ENCODE results near the gene GID4. TPM values are rescaled to one million over a fixed set of nuclear protein-coding genes. Genes with fewer than 3 reads are reported as not detected.
"Not testable (repeated sequence)": the region's sequence is repeated elsewhere in the genome, so short reads cannot be mapped to it uniquely, and the experiment has no call there.

Gene GID4
- total RNA-seq (2014; rRNA removed; shearing (Covaris generic)): 4.1 and 6.0 TPM in 2 replicates

DNA sequence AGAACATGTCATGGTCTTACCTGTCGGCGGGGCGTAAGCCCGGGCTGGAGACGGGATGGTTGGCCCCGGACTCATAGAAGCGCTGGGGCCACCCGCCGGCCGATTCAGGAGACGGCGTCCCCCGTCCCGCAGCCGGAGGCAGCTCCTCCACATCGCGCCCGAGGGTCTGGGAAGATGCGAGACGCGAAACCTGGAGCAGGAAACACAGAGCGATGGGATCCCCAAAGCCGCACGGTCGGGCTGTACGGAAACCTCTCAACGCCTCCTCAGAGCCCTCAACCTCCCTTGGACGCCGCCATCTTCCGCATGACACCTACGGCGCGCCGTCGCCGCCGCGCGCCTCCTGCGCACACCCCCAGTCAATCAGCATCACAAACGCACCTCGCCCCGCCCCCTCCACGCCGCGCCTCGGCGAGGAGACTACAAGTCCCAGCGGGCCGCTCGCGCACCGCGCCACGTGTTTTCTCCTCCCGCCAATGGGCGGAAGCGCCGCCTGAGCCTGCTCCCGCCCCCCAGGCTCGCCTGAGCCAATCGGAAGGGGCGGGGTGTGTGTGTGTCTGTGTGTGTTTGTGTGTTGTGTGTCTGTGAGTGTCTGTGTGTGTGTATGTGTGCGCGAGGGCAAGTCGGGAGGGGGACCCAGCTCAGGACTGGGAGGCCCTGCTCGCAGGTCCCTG, at the start of gene GID4, which contains the start of gene ATPAF2:
Gene GID4 (plus strand): TSS at position 548 of the 674 bp plus-strand sequence. CDS start 57 bp downstream, at position 605.
Gene ATPAF2 (minus strand): TSS at position 308 of the 674 bp plus-strand sequence. CDS start 155 bp downstream, at position 153.
- peak; percentile 97 for DNase-seq (ENCODE audit: low spot score)

DNA sequence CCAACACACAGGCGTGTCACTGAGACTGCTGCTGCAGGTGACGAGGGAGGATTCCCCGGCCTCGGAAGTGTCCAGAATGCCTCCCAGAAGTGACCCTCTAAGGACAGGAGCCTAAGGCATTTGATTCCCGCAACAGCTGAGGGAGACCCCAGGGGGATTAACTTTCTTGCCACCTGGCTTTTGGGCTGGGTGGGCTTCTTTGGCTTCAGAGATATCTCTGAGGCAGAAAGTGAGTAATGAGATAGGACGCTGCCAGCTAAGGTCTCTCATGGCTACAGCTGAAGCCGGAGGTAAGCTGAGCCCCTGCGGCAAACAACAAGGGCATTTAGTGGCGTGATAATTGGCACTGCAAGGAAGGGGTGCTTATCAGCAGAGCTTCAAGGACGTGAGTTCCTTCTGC, 49.6 kb upstream of the GID4 start:
- no peak for DNase-seq (ENCODE audit: low spot score)

DNA sequence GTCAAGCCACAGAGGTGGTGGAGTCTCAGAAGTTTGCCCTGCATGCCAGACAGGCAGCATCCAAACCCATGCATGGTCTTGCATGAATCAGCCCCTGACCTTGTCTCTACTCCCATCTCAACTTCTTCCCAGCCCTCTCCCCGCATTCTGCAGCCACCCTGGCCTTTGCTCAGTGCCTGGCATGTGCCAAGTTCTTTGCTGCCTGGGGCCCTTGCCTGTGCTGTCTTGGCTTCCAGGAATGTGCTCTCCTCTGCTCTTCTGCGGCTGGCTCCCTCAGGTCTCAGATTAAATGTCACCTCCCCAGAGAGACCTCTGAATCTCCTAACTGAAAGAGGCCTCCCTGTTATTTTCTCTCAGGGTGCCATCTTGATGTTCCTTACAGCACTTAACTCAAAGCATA, 48.9 kb upstream of the GID4 start:
- no peak for DNase-seq (ENCODE audit: low spot score)

DNA sequence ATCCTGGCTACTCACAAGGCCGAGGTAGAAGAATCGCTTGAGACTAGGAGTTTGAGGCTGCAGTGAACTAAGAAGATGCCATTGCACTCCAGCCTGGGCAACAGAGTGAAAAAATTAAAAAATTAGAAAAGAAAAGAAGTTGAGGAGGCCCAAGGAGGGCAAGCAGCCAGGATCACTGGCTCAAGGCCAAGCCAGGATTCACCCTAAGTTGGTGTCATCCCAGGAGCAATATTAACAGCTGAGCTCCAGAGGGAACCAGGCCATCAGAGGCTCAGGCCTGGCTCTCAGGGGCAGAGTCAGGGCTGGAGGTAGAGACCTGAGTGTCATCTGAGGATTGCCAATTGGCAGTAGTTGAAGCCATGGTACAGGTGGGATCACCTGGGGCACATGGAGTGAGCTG, 45.8 kb upstream of the GID4 start:
- no peak for DNase-seq (ENCODE audit: low spot score)

DNA sequence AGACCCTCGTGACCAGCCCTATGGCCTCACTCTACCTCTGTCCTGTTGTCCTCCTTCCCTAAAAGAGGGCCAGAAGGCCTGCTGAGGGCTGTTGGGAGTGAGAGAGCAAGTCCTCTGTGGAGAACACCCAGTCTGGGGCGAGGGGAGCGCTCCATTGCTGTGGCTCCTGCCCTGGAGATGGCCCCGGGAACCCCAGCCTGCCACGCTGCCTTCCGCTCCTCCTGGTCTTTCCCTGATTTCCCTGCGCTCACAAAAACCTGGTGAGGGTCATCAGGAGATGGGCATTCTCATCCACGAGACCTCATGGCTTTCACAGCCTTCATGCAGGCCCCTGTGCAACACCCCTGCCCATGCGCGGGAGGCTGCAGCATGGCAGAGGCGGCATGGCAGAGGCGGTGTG, 45.4 kb upstream of the GID4 start:
- no peak for DNase-seq (ENCODE audit: low spot score)

DNA sequence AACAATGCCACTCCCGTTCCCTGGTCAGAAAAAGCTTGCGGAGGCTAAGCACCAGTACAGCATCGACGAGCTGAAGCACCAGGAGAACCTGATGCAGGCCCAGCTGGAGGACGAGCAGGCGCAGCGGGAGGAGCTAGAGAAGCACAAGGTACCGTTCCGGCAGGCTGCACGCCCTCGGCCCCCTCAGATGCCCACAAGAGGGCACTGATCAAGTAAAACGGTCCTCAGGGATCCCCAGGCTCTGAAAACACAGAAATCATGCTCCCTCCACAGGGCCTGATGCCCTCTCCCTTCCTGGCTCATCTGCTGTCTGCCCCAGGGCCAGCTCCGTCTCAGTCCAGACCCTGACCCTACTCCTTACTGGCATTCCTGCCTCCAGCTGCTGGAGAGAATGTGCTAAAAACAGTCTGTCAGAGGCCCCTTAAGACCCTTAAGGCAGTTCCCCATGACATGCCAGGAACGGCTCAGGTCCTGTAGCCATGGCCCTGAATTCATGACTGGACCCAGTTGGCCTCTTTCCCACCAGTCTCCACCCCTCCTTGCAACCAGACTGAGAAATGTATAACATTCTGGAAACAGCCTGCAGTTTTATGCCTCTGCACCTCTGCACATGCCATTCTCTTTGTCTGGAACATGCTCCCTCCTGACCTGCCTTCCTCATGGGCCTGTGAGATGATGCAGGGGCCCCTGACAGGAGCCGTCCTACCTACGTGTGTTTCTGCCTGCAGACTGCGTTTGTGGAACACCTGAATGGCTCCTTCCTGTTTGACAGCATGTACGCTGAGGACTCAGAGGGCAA, 44.7 kb upstream of the GID4 start:
- DNase-seq (ENCODE audit: low spot score): no peak

DNA sequence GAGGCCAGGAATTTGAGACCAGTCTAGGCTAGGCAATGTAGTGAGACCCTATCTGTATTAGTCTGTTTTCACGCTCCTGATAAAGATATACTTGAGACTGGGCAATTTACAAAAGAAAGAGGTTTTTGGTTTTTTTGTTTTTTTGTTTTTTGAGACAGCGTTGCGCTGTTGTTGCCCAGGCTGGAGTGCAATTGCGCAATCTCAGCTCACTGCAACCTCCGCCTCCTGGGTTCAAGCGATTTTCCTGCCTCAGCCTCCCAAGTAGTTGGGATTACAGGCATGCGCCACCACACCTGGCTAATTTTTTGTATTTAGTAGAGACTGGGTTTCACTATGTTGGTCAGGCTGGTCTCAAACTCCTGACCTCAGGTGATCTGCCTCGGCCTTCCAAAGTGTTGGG, 43.3 kb upstream of the GID4 start:
- not testable (repeated sequence) for DNase-seq (ENCODE audit: low spot score)

DNA sequence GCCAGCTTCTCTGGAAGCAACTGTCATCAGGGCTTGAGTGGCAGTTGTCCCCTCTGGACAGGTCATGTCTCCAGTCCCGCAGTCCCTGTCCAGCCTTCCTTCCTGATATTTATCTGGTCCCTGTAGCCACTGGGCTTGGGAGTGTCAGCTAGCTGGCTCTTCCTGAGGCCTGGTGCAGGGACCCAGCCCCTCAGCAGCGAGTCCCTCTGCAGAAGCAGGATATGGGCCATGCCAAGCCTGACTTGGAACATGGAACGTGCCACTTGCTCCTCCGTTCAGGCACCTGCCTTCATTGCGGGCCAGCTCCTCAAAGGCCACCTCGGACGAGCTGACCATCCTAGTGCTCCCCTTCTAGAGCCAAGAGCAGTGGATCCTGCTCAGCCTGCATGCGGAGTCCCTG, 40.3 kb upstream of the GID4 start:
- no peak for DNase-seq (ENCODE audit: low spot score)

DNA sequence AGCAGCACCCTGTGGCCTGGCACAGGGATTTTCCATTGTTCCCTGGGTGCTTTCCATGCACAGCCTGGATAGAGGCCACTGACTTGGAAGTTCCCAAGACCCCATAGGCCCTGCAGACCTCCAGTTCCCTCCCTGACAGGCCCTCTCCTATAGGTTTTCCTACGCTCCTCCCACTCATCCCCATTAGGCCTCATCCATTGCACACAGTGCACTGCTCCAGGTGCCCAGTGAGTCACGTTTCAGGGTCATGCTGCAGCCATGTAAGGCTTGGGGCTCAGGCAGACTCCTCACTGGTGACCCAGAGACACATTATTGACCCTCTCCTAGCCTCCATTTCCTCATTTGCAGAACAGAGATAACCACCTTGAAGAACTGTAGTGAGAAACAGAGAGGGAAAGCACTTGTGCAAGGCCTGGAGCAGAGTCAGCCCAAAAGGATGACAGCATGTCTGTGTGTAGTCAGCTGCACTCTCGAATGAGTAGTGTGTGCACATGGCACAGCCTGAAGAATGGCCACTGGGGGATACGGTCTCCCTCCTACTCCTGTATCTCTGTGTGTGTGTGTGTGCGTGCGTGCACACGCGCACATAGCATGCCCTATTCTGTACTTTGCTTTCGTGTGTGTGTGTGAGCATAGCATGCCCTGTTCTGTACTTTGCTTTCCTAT, 39.7 kb upstream of the GID4 start:
- no peak for DNase-seq (ENCODE audit: low spot score)

DNA sequence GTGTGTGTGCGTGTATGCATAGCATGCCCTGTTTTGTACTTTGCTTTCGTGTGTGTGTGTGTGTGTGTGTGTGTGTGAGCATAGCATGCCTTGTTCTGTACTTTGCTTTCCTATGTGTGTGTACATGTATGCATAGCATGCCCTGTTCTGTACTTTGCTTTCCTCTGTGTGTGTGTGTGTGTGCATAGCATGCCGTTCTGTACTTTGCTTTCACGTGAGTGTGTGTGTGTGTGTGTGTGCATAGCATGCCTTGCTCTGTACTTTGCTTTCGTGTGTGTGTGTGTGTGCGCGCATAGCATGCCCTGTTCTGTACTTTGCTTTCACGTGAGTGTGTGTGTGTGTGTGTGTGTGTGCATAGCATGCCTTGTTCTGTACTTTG, 39.2 kb upstream of the GID4 start:
- DNase-seq (ENCODE audit: low spot score): no peak

DNA sequence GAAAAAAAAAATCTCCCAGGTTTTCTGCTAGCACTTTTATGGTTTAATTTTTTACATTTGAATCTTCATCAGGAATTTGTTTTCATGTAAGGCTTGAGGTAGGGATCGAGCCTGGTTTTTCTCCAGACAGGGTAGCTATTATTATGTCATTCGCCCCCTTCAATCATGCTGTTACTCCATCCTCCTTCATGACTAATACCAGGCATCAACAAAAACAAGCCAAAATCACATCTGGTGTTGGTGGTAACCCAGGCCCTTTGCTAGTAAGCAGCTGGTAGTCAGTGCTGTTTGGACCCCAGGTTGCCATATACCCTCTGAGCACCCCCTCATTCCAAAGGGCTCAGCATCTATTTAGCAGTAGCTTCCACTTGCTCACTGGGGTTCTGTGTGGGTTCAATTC, 37.0 kb upstream of the GID4 start:
- no peak for DNase-seq (ENCODE audit: low spot score)

DNA sequence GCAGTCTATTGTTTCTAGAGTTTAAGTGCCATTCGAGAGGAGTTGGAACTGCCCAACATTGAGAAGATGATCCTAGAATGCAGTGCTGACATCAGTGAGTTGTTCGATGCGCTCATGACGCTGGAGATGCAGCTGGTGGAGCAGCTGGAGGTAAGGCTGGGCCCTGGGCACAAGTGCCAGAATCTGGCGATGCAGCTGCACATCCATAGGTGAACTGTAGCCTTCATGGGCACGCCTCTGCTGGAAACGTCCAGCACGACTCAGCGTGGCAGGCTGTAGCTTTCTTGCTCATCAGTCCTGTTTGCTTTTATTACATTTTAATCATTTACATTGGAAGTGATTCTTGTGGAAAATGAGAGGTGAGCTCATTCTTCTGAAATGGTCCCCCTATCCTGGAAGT, 34.9 kb upstream of the GID4 start:
- DNase-seq (ENCODE audit: low spot score): no peak

DNA sequence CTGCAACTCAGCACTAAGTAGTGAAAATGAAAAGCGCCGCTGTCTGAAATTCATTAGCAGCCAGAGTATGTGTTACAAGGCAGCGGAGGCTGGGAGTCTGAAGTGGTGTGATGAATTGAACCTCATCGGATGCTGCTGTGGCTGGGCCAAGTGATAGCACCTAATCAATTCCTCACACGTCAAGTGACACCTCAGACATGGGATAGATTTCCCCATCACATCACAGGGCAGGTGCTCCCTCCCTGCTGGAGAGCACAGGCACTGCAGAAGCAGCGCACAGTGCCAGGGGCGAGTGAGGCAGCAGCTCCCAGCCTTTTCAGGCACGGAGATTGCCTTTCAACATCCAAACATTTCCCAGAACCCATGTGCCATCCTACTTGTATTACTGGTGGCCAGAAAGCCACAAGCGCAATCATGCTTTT, 34.3 kb upstream of the GID4 start:
- DNase-seq (ENCODE audit: low spot score): no peak

DNA sequence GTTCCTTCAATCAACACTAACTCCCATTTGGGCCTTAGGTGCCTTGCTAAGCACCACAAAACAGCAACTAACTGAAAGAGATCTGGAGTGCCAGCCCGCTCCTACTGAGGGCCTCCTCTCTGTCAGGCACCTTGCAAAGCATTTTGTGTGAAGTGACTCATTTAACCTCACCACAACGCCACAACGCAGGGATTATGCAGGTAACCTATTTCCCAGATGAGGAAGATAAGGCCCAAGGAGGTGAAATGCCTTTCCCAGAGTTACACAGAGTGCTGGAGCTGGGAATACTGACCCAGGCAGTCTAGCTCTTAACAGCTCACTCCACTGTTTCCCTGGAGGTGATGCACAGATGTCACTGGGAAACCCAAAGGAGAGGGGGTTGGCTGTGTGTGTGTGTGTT, 33.7 kb upstream of the GID4 start:
- DNase-seq (ENCODE audit: low spot score): no peak

DNA sequence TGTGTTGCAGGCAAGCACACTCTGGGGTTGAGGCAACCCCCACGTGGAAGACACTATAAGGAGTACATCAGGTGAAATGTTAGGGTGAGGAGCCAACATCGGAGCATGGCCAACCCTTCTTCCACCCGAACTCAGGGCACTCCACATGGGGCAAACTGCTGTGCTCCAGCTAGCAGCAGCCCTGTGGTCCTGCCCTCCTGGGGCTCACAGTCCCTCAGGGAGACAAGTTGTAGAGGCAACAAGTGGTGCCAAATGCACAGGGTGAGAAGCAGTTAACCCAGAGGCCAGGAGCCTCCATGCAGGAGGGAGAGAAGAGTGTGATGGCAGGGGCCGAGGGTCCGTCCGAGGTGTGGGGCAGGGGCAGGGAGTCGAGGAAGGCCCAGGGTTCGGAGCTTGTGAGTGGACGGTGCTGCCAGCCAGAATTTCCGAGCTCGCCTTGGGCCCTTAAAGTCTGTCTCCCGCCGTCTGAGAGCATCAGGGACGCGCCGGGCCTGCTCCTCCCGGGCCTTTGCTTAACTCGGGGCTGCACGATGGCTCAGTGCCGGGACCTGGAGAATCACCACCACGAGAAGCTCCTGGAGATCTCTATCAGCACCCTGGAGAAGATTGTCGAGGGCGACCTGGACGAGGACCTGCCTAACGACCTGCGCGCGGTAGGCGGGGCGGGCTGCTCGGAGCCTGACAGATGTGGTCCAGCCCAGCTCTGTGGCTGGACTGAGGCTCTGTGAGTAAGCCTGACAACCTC, 32.5 kb upstream of the GID4 start:
- no peak for DNase-seq (ENCODE audit: low spot score)

DNA sequence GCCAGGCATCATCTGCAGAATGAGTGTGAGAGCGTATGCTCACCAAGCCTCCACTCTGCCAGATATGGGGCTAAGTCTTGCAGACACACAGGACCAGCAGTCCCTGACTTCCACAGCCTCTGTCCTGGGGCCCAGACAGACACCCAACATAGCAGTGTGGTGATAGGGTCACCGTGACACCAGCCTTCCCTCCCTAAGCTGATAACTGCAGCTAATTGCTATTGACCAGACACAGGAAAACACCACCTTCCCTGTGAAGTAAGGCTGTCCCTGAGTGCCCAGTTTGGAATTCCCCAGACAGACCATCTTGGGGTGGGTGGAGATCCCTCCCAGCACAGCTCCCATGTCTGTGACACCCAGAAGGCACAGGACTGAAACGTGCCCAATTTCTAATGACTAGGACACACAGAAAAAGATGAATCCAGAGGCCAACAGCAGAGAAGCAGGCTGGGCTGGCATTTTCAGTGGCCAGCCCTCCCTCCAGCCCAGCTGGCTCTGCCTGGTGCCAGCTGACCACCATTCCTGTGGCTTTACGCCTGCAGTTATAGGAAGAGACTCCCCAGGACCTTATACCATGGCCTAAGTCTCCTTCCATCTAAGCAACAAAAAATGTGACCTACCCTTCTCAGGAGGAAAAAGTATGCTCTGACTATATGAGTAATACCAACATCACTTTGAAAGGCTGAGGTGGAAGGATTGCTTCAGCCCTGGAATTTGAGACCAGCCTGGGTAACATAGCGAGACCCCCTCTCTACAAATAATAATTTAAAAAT, 30.5 kb upstream of the GID4 start:
- DNase-seq (ENCODE audit: low spot score): no peak

DNA sequence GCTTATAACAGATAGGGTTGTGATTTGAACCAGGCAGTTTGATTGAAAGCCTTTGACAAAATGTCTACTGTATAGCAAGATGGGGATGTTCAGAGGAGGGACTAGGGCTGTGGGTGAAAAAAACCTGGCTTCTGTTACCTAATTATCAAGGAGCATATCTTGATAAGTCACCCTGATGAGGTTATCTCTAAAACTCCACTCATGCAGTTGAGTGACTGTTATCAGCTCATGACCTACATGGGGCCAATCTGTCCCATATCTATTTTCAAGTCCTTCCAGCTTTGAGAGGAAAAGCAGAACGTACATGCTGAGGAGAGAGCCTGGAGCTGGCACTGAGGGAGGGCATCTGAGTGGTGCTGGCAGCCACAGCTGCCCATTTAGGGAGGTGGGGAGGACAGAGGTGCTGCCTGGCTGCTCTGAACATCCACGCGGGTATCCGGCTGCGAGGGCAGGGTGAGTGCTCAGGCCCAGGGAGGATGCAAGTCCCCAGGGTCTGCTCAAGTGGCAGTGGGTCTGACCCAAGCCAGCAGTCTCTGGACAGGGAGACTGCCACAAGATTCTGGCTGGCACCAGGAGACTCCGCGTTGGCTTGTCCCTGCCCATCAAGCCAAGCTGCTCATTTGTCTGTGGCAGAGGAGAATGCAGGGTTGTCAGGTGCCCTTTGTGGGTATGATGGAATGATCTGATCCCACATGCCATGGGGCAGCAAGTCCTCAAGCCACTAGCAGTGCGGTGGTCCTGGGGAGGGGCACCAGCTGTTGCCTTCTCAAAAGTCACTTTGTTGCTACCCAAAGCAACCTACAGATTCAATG, 29.4 kb upstream of the GID4 start:
- DNase-seq (ENCODE audit: low spot score): no peak

DNA sequence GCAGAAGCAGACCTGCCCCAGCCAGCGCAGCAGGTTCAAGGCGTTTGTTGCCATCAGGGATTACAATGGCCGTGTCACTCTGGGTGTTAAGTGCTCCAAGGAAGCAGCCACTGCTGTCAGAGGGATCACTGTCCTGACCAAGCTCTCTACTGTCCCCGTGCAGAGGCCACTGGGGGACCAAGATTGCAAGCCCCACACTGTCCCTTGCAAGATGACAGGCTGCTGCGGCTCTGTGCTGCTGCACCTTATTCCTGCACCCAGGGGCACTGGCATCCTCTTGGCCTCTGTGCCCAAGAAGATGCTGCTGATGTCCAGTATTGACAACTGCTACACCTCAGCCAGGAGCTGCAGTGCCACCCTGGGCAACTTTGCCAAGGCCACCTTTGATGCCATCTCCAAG, 27.9 kb upstream of the GID4 start:
- no peak for DNase-seq (ENCODE audit: low spot score)

DNA sequence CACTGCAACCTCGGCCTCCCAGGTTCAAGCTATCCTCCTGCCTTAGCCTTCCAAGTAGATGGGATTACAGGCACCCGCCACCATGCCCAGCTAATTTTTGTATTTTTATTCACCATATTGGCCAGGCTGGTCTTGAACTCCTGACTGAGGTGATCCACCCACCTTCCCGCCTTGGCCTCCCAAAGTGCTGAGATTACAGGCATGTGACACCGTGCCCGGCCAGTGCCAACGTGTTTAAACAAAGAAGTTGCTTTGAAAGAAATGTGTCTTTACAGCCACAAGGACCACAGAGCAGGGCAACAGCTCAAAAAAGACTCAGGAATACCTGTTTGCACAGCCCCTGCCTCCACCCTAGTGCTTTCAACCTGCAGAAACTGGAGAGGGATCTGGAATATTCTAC, 25.2 kb upstream of the GID4 start:
- DNase-seq (ENCODE audit: low spot score): no peak

DNA sequence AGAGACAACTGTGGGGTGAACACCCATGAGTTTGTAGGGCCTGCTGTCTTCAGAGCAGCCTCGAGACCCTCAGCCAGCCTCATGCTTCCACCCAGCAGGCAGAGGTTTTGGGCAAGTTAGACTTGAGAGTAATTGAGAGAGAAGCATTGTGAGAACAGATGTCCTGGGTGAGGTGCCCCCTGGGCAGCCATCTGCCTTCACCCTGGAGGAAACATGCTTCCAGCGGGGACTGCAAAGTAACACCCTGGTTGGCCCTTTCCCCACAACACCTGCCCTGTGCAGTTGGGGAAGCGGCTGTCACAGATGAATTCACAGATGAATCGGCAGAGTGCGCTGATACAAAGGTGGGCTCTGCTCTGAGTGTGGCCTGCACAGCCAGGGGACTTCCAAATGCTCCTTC, 23.6 kb upstream of the GID4 start:
- DNase-seq (ENCODE audit: low spot score): no peak
